HCEC 1CT (cell line): Measurements from ENCODE around the gene AP3M1.
"Not testable (repeated sequence)": the region's sequence is repeated elsewhere in the genome, so short reads cannot be mapped to it uniquely, and the experiment has no call there.

Experiments
- DNase-seq: peaks from one replicate; pipeline ENCODE4 v3.0.0-alpha.2; 2017

AP3M1 gene

DNA sequence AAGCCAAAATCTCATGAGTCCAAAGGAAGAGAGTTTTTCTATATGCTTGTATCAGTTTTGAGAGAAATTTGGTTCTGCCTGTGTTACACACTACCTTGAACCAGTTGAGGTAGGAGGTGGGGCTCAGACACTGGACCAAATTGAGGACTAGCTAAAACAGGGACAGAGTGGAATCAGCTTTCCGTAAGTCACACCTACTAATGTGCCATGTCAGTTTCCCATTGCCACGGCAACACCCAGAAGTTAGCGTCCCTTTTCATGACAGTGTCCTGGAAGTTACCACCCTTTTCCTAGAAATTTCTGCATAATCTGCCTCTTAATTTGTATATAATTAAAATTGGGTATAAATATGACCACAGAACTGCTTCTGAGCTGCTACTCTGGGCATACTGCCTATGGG lies 9.4 kb upstream of the AP3M1 start:
- no peak for DNase-seq

DNA sequence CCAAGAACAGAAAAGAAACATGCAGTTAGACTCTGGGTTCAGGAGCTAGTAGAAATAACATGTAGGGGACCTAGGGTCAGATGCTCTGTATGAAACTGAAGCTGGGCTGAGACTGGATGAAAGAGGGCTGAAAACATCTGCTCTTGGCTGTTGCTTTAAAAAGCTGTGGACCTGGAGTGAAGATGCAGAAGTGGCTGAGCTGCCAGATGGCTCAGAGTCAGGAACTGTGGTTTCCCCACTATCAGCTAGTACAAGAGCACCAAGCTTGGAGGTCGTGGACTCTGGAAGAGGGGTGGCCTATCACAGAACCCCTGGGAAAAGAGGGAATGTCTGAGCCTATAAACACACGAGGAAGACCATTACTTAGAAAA lies 6.3 kb upstream of the AP3M1 start:
- no peak for DNase-seq

DNA sequence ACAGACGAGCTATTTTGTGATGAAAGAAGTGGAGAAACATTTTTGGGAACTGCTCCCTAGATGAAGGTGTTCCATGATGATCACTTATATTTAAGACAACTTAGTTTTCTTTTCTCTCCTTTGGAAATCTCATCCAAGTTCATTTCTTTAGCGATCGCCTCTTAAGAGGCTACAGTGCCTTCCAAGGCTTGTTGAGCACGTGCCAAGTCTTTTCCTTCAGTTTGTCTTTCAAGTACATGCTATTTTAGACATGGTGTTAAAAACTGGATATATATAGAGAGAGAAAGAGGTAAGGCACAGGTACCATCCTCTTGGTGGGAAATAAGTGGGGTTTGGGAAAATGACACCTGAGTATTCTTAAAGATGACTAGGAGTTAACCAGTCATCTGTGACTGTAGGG lies 3.0 kb upstream of the AP3M1 start:
- DNase-seq = no peak

GRCh38 chr10:74153123-74153522 lies 2.5 kb upstream of the AP3M1 start:
- peak; percentile 90 for DNase-seq

GRCh38 chr10:74151879-74152722 lies 1.5 kb upstream of the AP3M1 start:
- peak; percentile 12 for DNase-seq

DNA sequence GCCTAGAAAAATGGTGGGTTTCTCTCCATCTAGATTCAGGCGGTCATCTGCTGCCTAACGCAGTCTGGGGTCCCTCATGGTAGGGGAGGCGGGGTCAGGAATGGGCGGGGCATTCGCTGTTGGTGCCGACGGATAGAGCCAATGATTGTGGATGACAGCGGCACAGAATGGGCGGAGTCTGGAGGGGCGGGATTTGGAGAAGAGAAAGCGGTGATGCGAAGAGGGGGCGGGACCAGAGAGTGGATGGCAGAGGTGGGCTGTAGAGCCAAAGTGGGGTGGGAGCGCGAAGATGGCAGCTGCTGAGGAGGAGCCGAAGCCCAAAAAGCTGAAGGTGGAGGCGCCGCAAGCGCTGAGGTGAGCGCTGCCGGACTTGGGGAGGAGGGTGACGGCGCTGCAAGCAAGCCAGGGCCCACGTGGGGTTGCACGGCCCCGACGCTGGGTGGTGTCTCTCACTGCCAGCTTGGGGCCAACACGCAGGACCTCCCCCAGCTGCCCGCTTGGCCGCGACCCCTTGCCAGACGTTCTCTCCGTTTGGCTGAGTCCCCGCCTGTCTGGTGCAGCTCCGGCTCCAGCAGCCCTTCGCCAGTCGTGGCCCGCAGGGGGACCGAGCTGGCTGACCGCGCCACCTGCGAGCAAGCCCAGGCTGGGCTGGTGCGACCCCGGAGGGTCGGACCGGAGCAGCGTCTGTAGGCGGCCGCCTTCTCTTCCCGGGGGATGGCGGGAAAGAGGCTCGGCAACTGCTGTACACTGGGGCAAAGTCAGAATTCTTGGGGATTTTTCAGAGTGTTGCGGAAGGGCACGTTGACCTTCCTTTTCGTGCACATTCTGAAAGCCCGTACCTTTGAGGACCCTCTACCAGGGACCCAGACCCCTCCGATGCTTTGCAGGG lies 606 bp upstream of the AP3M1 start, which contains the start of gene ADK:
Gene ADK, plus strand, starts transcription at position 232 of the 889 bp plus-strand sequence. Its CDS starts 58 bp downstream, at position 290.
- DNase-seq = peak; percentile 97

DNA sequence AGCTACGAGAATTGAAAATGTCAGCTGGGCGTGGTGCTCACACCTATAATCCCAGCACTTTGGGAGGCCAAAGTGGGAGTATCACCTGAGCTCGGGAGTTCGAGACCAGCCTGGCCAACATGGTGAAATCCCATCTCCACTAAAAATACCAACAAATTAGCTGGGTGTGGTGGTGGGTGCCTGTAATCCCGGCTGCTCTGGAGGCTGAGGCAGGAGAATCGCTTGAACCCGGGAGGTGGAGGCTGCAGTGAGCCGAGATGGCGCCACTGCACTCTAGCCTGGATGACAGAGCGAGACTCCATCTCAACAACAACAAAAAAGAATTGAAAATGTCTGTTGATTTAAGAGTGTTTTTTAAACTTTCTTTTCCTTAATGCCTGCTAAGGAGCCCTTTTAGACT lies 3.6 kb downstream of the AP3M1 start:
- not testable (repeated sequence) for DNase-seq

GRCh38 chr10:74145133-74145532 lies 5.5 kb downstream of the AP3M1 start:
- DNase-seq = peak; percentile 70

GRCh38 chr10:74140553-74140952 lies 10.1 kb downstream of the AP3M1 start:
- DNase-seq = no peak

GRCh38 chr10:74139981-74140380 lies 10.6 kb downstream of the AP3M1 start:
- DNase-seq = no peak

DNA sequence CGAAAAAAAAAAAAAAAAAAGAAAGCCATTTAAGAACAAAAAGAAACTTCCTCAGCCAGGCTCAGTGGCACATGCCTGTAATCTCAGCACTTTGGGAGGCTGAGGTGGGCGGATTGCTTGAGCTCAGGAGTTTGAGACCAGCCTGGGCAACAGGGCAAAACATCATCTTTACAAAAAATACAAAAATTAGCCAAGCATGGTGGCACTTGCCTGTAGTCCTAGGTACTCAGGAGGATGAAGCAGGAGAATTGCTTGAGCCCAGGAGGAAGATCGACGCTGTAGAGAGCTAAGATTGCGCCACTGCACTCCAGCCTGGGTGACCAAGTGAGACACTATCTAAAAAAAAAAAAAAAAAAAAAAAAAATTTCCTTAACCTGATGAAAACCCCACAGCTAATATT lies 12.0 kb downstream of the AP3M1 start:
- DNase-seq = not testable (repeated sequence)

- no peak for DNase-seq
Observed at GRCh38 chr10:74137992-74138391, 12.6 kb downstream of the AP3M1 start.

- DNase-seq = no peak
Observed at GRCh38 chr10:74135452-74135851, 15.2 kb downstream of the AP3M1 start.

DNA sequence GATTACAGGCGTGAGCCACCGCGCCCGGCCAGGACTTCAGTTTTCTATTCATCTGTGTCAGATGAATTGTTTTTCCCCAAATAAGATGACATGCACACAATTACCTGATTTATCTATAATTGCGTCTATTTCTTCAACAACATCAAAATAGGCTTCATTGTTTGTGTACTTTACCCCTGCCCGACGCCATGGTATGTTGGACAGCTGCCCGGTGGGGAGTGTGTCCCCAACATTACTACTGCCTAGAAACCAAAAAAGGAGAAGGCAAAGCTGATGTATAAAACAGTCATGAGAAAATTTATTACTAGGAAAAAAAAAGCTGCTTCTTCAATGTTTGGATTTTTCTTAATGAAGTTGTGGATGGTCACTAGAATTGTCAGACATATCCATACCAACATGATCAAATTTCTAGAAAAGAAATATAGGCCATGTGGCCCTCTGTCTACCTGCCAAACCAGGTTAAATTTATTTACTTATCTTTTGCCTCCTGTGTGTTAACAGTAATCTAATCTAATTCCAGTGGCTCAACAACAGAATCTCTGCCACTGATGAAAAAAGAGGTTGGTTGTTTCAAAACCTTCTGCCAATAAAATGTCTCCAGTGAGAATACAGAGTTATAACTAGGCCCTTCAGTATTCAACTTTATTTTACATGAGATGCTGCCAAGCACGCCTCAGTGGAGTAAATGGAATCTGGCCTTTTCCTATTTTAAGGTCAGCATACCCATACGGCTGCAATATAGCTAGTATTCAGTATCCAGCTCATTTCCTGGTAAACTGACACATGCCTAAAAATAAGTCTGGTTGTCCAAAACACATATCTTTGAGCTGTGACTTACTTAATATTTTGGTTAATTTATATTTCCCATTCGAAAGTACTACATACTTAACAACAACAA lies 16.5 kb downstream of the AP3M1 start:
- no peak for DNase-seq

GRCh38 chr10:74123081-74123480 lies 27.5 kb downstream of the AP3M1 start:
- DNase-seq = no peak

DNA sequence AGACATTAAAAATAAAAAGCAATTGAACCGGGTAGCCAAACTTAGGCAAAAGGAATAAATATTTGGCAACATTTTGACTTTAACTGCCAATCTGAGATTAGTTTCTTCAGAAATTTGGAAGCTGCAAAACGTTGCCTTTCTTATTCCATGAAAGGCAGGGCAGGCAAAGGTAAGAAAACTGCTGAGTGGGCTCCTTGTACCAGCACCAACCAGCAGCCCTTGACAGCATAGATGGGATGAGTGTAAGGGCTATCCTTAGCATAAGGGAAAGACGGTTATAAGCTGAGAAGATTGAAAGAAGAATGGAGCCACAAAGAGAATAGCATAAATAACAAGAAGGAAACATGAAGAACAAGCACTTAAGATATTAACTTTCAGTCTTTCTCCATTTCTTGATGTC lies 28.6 kb downstream of the AP3M1 start:
- DNase-seq = no peak

DNA sequence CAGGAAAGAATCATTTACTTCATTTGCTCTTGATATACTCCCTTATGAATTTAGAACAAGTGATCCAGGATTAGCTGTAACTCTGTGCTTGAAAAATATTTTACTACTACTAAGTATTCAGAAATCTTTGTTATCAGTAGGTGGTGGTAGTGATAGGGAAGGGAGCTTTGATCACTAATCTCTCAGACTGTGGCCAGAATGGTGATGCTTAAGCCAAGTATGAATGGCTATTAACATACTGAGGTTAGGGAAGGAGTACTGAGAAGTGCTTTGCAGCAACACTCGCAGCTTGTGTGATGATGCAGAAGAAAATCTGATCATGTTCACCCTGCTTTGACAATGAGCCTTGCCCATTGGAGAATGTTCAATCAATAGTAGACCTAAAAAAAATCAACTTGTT lies 29.3 kb downstream of the AP3M1 start:
- DNase-seq = no peak

DNA sequence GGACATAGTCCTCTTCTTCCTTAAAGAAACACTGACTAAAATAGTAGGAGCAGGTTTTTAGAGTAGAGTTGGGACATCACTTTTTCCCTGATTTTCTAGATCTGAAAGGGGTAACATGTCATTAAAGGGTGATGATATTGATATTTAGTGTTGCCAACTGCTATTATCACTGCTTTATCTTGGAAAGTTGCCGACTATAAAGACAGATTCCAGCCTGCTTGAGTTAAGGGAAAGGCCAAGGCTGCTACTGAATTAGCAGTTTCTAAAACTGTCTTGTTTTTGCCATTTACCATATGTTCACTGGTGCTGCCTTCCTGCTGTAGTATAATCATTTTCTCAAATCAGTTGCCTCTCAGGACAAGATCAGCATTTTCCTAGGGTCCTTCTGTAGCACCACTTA lies 29.7 kb downstream of the AP3M1 start:
- DNase-seq = no peak

DNA sequence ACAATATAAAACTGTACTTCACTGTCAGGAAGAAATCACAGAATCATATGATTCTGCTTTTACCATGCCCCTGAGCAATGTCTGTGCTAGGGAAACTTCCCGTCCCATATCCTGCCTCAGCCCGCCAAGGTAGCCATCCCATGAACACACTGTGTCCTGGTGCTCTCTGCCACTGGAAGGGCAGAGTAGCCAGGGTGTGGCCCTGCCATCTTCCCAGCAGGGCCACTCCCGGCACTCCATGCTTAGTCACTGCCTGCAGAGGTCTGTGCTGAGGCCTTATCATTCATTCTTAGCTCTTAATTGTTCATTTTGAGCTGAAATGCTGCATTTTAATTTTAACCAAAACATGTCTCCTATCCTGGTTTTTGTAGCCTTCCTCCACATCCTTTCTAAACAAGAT lies 31.8 kb downstream of the AP3M1 start:
- no peak for DNase-seq

DNA sequence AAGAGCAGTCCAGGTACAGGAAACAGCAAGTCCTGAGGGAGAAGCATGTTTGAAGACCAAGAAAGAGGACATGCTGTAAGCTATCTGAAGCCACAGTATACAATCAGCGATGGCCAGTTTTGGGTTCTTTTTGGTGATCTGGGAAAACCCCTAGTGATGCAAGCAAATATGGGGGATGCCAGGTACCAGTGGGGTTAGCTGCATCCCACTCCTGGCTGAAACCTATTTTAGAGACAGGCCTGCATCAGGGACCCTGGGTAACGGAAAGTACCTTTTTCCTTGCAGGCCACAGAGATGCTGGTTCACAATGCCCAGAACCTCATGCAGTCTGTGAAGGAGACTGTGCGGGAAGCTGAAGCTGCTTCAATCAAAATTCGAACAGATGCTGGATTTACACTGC lies 32.9 kb downstream of the AP3M1 start:
- DNase-seq = no peak

DNA sequence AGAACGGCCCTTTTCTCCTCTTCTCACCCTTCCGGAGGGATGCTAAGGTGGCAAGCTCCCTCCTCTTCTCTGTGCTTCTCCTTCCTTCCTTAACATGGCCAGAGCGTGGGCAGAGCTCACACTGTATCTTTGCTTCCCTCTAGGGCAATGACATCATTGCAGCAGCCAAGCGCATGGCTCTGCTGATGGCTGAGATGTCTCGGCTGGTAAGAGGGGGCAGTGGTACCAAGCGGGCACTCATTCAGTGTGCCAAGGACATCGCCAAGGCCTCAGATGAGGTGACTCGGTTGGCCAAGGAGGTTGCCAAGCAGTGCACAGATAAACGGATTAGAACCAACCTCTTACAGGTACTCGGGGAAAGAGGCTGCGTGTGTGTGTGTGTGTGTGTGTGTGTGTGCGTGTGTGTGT lies 36.6 kb downstream of the AP3M1 start:
- no peak for DNase-seq

GRCh38 chr10:74113546-74113945 lies 37.1 kb downstream of the AP3M1 start:
- no peak for DNase-seq

- no peak for DNase-seq
Observed at GRCh38 chr10:74111799-74112198, 38.8 kb downstream of the AP3M1 start.
